NT2/D1 (cell line): ENCODE data around the gene MOB3B.

ENCODE experiments used
- YY1 ChIP-seq: IDR thresholded peaks from 2 replicates; pipeline ENCODE4 v1.6.1; 2011; ENCODE audit not compliant: insufficient read length, insufficient read depth
- ZNF274 ChIP-seq: IDR thresholded peaks from 2 replicates; pipeline ENCODE4 v1.6.1; 2011; ENCODE audit warnings: mild to moderate bottlenecking, low read depth, low read length

DNA sequence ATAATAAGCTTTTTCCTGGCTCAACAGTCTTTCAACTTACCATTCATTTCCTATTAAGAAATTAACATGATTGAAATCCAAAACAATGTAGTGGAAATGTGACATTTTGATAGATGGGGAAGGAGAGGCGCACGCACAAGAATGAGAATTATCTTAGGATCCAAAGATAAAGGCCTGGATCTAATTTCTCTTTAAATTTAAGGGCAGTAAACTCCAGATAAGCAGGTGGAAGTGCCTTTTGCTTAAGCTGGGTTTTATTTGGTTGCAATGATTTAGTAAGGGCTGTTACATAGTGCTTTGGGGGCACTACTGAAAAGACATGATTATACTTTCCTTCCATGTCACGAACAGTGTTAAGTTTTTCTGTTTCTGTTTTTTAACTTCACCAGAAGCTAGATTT is 250.0 kb downstream of the MOB3B start:
- no peak for TF ChIP-seq YY1
- no peak for TF ChIP-seq ZNF274
